OCI-LY1 (cell line): ENCODE measurements around the gene PP2D1.
"Not testable (repeated sequence)": the region's sequence is repeated elsewhere in the genome, so short reads cannot be mapped to it uniquely, and the experiment has no call there.

Experiments
- H2AFZ ChIP-seq: fragments of 200-600 bp; sonication (generic), shearing (Covaris generic); 2 replicates; pipeline ENCODE4 v1.6.0; 2014; ENCODE audit warnings: antibody characterized with exemption, mild to moderate bottlenecking, low read length
- H3F3A ChIP-seq: fragments of 200-600 bp; sonication (generic), shearing (Covaris generic); 2 replicates; pipeline ENCODE4 v1.6.0; 2014; ENCODE audit warnings: mild to moderate bottlenecking, antibody characterized with exemption, low read length, moderate library complexity; ENCODE audit not compliant: insufficient read depth
- H3K27ac ChIP-seq: fragments of 200-600 bp; sonication (generic); 2 replicates; pipeline ENCODE4 v1.5.1; 2014; ENCODE audit warnings: low read length, mixed run types, mild to moderate bottlenecking, low read depth; ENCODE audit not compliant: poor library complexity, severe bottlenecking
- H3K27me3 ChIP-seq: fragments of 200-600 bp; sonication (generic); 2 replicates; pipeline ENCODE4 v1.6.0; 2014; ENCODE audit warnings: antibody characterized with exemption, mild to moderate bottlenecking, low read length, moderate library complexity; ENCODE audit not compliant: insufficient read depth
- H3K36me3 ChIP-seq: fragments of 200-600 bp; sonication (generic); 2 replicates; pipeline ENCODE4 v1.6.1; 2014; ENCODE audit warnings: mild to moderate bottlenecking, antibody characterized with exemption, low read length, moderate library complexity, mixed read lengths; ENCODE audit not compliant: insufficient read depth
- H3K4me1 ChIP-seq: fragments of 200-600 bp; sonication (generic); 2 replicates; pipeline ENCODE4 v1.5.1; 2014; ENCODE audit warnings: mild to moderate bottlenecking, low read length, moderate library complexity; ENCODE audit not compliant: insufficient read depth, severe bottlenecking
- H3K4me2 ChIP-seq: fragments of 200-600 bp; sonication (generic), shearing (Covaris generic); 2 replicates; pipeline ENCODE4 v1.6.1; 2014; ENCODE audit warnings: low read length
- H3K4me3 ChIP-seq: fragments of 200-600 bp; sonication (generic); 2 replicates; pipeline ENCODE4 v1.5.1; 2014; ENCODE audit warnings: low read length, low read depth, mild to moderate bottlenecking, mixed read lengths; ENCODE audit not compliant: poor library complexity, severe bottlenecking
- H3K79me2 ChIP-seq: fragments of 200-600 bp; shearing (Covaris generic); 2 replicates; pipeline ENCODE4 v1.6.1; 2016; ENCODE audit warnings: mixed run types, low read length, mixed read lengths; ENCODE audit not compliant: insufficient read depth
- H3K9ac ChIP-seq: fragments of 200-600 bp; sonication (generic), shearing (Covaris generic); 2 replicates; pipeline ENCODE4 v1.6.1; 2014; ENCODE audit warnings: mild to moderate bottlenecking, low read length, mixed read lengths
- H3K9me2 ChIP-seq: fragments of 200-600 bp; sonication (generic), shearing (Covaris generic); 2 replicates; pipeline ENCODE4 v1.6.1; 2014; ENCODE audit warnings: low read depth, mild to moderate bottlenecking, low read length, mixed read lengths
- H3K9me3 ChIP-seq: fragments of 200-600 bp; shearing (Covaris generic); 2 replicates; pipeline ENCODE4 v1.6.1; 2014; ENCODE audit warnings: low read length, mixed read lengths
- H4K20me1 ChIP-seq: fragments of 200-600 bp; sonication (generic), shearing (Covaris generic); 2 replicates; pipeline ENCODE4 v1.6.0; 2016; ENCODE audit warnings: mild to moderate bottlenecking, low read length; ENCODE audit not compliant: insufficient read depth
- EZH2 ChIP-seq: fragments of 200-600 bp; sonication (generic), shearing (Covaris generic); IDR thresholded peaks from 2 replicates; pipeline ENCODE4 v1.8.0; 2017; ENCODE audit warnings: borderline replicate concordance, mixed run types, mild to moderate bottlenecking, antibody characterized with exemption, low read length, moderate library complexity, mixed read lengths
- TF ChIP-seq, protein P1 (sequence below): fragments of 200-600 bp; sonication (generic), shearing (Covaris generic); IDR thresholded peaks from 2 replicates; pipeline ENCODE4 v1.5.1; 2017; ENCODE audit warnings: mild to moderate bottlenecking, antibody characterized with exemption, low read length, moderate library complexity, mixed read lengths

PP2D1 gene

GRCh38 chr3:19994796-19995195 lies 17.3 kb downstream of the PP2D1 start:
- Histone ChIP-seq H3K9me2 (no peaks in the 10 kb centered on the region), H3K4me1 (no peaks in the 10 kb centered on the region), H3K9me3 (no peaks in the 10 kb centered on the region), H2AFZ (no peak overlapping the region), H3K79me2 (no peaks in the 10 kb centered on the region), H3K4me2 (no peak overlapping the region), H3K9ac (no peak overlapping the region), H3K27ac (no peak overlapping the region), H4K20me1 (no peaks in the 10 kb centered on the region), H3K27me3 (no peaks in the 10 kb centered on the region), H3K4me3 (no peak overlapping the region), H3F3A (no peaks in the 10 kb centered on the region), H3K36me3 (no peaks in the 10 kb centered on the region)
- TF ChIP-seq, protein P1, sequence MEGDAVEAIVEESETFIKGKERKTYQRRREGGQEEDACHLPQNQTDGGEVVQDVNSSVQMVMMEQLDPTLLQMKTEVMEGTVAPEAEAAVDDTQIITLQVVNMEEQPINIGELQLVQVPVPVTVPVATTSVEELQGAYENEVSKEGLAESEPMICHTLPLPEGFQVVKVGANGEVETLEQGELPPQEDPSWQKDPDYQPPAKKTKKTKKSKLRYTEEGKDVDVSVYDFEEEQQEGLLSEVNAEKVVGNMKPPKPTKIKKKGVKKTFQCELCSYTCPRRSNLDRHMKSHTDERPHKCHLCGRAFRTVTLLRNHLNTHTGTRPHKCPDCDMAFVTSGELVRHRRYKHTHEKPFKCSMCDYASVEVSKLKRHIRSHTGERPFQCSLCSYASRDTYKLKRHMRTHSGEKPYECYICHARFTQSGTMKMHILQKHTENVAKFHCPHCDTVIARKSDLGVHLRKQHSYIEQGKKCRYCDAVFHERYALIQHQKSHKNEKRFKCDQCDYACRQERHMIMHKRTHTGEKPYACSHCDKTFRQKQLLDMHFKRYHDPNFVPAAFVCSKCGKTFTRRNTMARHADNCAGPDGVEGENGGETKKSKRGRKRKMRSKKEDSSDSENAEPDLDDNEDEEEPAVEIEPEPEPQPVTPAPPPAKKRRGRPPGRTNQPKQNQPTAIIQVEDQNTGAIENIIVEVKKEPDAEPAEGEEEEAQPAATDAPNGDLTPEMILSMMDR, result no peak
- no peak for TF ChIP-seq EZH2

GRCh38 chr3:19988904-19989303 lies 23.2 kb downstream of the PP2D1 start:
- not testable (repeated sequence) for H3K4me1 ChIP-seq, H3K9me3 ChIP-seq, H3K27me3 ChIP-seq, H3K4me3 ChIP-seq, H4K20me1 ChIP-seq, H3K27ac ChIP-seq, H3K9ac ChIP-seq, H3K9me2 ChIP-seq, H3F3A ChIP-seq, H2AFZ ChIP-seq, H3K4me2 ChIP-seq, H3K79me2 ChIP-seq
- peaks cover 19% of the 10 kb centered on the region; the same call in 1 of the 2 replicates for H3K36me3 ChIP-seq

DNA sequence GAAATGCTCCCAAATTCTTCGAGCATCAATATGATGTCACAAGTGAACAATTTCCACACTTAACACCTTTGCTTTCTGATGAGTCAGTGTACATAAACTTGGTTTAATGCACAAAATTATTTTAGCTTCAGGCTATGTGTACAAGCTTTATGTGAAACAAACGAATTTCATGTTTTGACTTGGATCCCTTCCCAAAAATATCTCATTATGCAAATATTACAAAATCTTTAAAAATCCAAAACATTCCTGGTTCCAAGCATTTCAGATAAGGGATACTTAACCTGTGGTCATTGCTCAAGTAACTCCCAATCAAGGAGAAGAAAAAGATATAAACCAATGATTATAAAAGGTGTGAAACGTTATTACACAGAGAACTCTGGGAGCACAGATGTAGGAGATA lies 40.0 kb downstream of the PP2D1 start:
- TF ChIP-seq EZH2, result no peak
- TF ChIP-seq, protein P1, result no peak
- no peak overlapping the region for H3K27ac ChIP-seq
- no peak overlapping the region for H3K4me2 ChIP-seq
- H3K9me2 ChIP-seq, result no peaks in the 10 kb centered on the region
- no peak overlapping the region for H2AFZ ChIP-seq
- H3K79me2 ChIP-seq, result peaks cover 53% of the 10 kb centered on the region
- no peaks in the 10 kb centered on the region for H3K9me3 ChIP-seq
- H3F3A ChIP-seq, result no peaks in the 10 kb centered on the region
- H3K36me3 ChIP-seq, result peaks cover 62% of the 10 kb centered on the region
- H3K4me3 ChIP-seq, result no peak overlapping the region
- H3K4me1 ChIP-seq, result no peaks in the 10 kb centered on the region
- H4K20me1 ChIP-seq, result no peaks in the 10 kb centered on the region
- H3K9ac ChIP-seq, result no peak overlapping the region
- H3K27me3 ChIP-seq, result no peaks in the 10 kb centered on the region

- H3K79me2 ChIP-seq, result peaks cover 68% of the 10 kb centered on the region
- TF ChIP-seq EZH2, result no peak
- TF ChIP-seq, protein P1, result no peak
Observed at GRCh38 chr3:19970327-19970726, 41.7 kb downstream of the PP2D1 start.

More at GRCh38 chr3:19970327-19970726, 41.7 kb downstream of the PP2D1 start:
- no peaks in the 10 kb centered on the region for H3F3A ChIP-seq
- no peak overlapping the region for H3K27ac ChIP-seq
- no peaks in the 10 kb centered on the region for H3K9me3 ChIP-seq
- no peak overlapping the region for H3K4me2 ChIP-seq
- H4K20me1 ChIP-seq, result no peaks in the 10 kb centered on the region
- H3K36me3 ChIP-seq, result peaks cover 60% of the 10 kb centered on the region
- no peak overlapping the region for H2AFZ ChIP-seq
- H3K27me3 ChIP-seq, result no peaks in the 10 kb centered on the region
- no peaks in the 10 kb centered on the region for H3K4me1 ChIP-seq
- no peak overlapping the region for H3K9ac ChIP-seq
- H3K9me2 ChIP-seq, result no peaks in the 10 kb centered on the region
- no peak overlapping the region for H3K4me3 ChIP-seq
